ENCODE results near the gene MAP6. TPM values are rescaled to one million over a fixed set of nuclear protein-coding genes. Genes with fewer than 3 reads are reported as not detected.

MAP6 gene
- total RNA-seq, 2 experiments from 2014 or later = not detected

DNA sequence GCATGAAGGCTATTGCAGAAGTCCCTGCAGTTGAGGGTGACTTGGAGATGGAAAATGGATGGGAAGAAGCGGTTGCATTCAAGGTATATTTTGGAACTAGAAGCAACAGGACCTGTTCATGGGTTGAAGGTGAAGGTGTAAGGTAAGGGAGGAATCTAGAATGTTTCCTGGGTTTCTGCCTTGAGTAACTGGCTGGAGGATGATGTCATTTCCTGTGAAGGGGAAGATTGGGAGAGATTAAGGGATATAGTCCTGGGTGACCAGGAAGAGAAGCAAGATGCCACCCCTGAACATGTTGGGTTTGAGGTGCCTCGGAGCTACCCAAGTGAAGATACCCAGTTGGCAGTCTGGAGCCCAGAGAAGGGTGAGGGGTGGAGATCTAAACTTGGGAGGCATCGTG, 36.7 kb upstream of the MAP6 start:
- H3K27ac ChIP-seq (ENCODE audit: low read depth in 1 of 2, low read length in 2 of 2) = no peak overlapping the region
- intact Hi-C loops (cut with DNase I, micrococcal nuclease) = loop anchor here in 1 of 2 experiments (5.0 to 10.0 kb wide), 2 partner anchors 162 to 609 kb away; no protein-coding TSS in a partner anchor
- peaks cover 8% of the 10 kb centered on the region for H3K4me1 ChIP-seq (ENCODE audit: insufficient read depth, low read length)
- H3K36me3 ChIP-seq (ENCODE audit: insufficient read depth, low read length) = no peaks in the 10 kb centered on the region
- no peaks in the 10 kb centered on the region for H3K36me3 Mint-ChIP-seq (ENCODE audit: low read depth)
- ATAC-seq (ENCODE audit: poor library complexity) (no peak), DNase-seq (no peak)
- no peak overlapping the region for H3K27ac Mint-ChIP-seq
- no peaks in the 10 kb centered on the region for H3K9me3 ChIP-seq (ENCODE audit: control insufficient read depth in 1 of 2, insufficient read depth in 1 of 2, low read length in 2 of 2)
- POLR2A ChIA-PET = no interaction called here
- H3K27me3 ChIP-seq (ENCODE audit: control insufficient read depth in 1 of 2, insufficient read depth in 2 of 2, low read length in 2 of 2) = peaks cover 0 to 3% of the 10 kb centered on the region in 2 experiments
- peaks cover 8% of the 10 kb centered on the region for H3K4me1 Mint-ChIP-seq (ENCODE audit: low read depth)
- CTCF ChIA-PET = interaction anchor here (0.7 to 1.1 kb wide), 8 partner anchors 8 to 32 kb away, joined by 3 to 4 read pairs (median 3); no protein-coding TSS in a partner anchor
- TF ChIP-seq, protein P1, sequence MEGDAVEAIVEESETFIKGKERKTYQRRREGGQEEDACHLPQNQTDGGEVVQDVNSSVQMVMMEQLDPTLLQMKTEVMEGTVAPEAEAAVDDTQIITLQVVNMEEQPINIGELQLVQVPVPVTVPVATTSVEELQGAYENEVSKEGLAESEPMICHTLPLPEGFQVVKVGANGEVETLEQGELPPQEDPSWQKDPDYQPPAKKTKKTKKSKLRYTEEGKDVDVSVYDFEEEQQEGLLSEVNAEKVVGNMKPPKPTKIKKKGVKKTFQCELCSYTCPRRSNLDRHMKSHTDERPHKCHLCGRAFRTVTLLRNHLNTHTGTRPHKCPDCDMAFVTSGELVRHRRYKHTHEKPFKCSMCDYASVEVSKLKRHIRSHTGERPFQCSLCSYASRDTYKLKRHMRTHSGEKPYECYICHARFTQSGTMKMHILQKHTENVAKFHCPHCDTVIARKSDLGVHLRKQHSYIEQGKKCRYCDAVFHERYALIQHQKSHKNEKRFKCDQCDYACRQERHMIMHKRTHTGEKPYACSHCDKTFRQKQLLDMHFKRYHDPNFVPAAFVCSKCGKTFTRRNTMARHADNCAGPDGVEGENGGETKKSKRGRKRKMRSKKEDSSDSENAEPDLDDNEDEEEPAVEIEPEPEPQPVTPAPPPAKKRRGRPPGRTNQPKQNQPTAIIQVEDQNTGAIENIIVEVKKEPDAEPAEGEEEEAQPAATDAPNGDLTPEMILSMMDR (IDR thresholded peaks at IDR 0.05) = no peak
- H3K27me3 Mint-ChIP-seq = peaks cover 4% of the 10 kb centered on the region
- H3K4me3 Mint-ChIP-seq = no peak overlapping the region
- H3K4me3 ChIP-seq (ENCODE audit: low read length) = no peak overlapping the region
- no peaks in the 10 kb centered on the region for H3K9me3 Mint-ChIP-seq

DNA sequence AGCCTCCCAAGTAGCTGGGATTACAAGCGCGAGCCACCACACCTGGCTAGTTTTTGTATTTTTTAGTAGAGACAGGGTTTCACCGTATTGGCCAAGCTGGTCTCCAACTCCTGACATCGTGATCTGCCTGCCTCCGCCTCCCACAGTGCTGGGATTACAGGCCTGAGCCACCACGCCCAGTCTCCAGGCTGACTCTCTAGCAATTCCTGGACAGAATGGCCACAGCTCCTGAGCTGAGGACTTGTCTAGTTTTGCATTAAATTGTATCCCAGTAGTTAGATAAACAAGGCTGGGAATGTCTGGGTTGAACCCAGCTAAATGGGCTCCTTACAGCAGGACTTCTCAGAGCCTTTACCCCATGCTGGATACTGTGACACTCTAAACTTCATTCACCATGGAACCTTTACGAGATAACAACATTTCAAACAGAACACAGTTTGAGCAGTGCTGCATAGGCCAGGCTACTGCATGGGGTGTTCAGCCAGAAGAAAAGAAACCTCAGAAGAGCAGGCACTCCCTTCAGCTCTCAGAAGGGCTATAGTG, 34.9 kb upstream of the MAP6 start:
- Mint-ChIP-seq H3K27ac (no peak overlapping the region), H3K27me3 (peaks cover 21% of the 10 kb centered on the region), H3K4me3 (no peak overlapping the region), H3K4me1 (ENCODE audit: low read depth) (peaks cover 8% of the 10 kb centered on the region), H3K36me3 (ENCODE audit: low read depth) (no peaks in the 10 kb centered on the region), H3K9me3 (no peaks in the 10 kb centered on the region)
- H3K4me1 ChIP-seq (ENCODE audit: insufficient read depth, low read length) = peaks cover 8% of the 10 kb centered on the region
- H3K27me3 ChIP-seq (ENCODE audit: control insufficient read depth in 1 of 2, insufficient read depth in 2 of 2, low read length in 2 of 2) = peaks cover 3 to 4% of the 10 kb centered on the region in 2 experiments
- H3K4me3 ChIP-seq (ENCODE audit: low read length) = no peak overlapping the region
- no peaks in the 10 kb centered on the region for H3K36me3 ChIP-seq (ENCODE audit: insufficient read depth, low read length)
- ChIA-PET CTCF (no interaction called here), POLR2A (no interaction called here)
- ATAC-seq (ENCODE audit: poor library complexity) (no peak), DNase-seq (no peak)
- no peaks in the 10 kb centered on the region for H3K9me3 ChIP-seq (ENCODE audit: control insufficient read depth in 1 of 2, insufficient read depth in 1 of 2, low read length in 2 of 2)
- H3K27ac ChIP-seq (ENCODE audit: low read depth in 1 of 2, low read length in 2 of 2) = no peak overlapping the region
- TF ChIP-seq, protein P1 (IDR thresholded peaks at IDR 0.05) = no peak
- intact Hi-C loops (cut with DNase I, micrococcal nuclease) = loop anchor here in 1 of 2 experiments (10.0 kb wide), 1 partner anchor 611 kb away; no protein-coding TSS in a partner anchor

DNA sequence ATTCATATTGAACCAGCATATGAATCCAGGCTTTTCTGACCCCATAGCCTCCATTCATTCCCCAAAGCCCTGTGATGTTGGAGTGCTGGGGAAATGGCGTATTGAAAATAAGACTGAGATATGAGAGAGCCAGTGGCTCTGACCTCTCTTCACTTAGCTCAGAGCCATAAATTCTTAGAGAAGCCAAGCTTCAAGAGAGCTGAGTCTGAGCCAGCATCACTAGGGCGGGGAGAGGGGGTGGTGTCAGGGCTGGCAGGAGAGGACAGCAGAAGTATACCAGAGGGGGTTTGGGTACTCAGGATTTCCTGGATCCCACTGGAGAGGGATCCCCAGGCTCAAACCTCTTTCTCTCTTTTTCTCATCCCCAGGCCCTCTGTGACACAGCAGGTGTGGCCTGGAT, 32.1 kb upstream of the MAP6 start:
- DNase-seq (no peak), ATAC-seq (ENCODE audit: poor library complexity) (no peak)
- Mint-ChIP-seq H3K36me3 (ENCODE audit: low read depth) (no peaks in the 10 kb centered on the region), H3K9me3 (no peaks in the 10 kb centered on the region), H3K27ac (no peak overlapping the region), H3K4me1 (ENCODE audit: low read depth) (peaks cover 5% of the 10 kb centered on the region), H3K27me3 (peaks cover 47% of the 10 kb centered on the region), H3K4me3 (no peak overlapping the region)
- CTCF ChIA-PET = no interaction called here
- Histone ChIP-seq H3K27ac (ENCODE audit: low read depth in 1 of 2, low read length in 2 of 2) (no peak overlapping the region), H3K9me3 (ENCODE audit: control insufficient read depth in 1 of 2, insufficient read depth in 1 of 2, low read length in 2 of 2) (no peaks in the 10 kb centered on the region), H3K27me3 (ENCODE audit: control insufficient read depth in 1 of 2, insufficient read depth in 2 of 2, low read length in 2 of 2) (peaks cover 7 to 17% of the 10 kb centered on the region in 2 experiments), H3K36me3 (ENCODE audit: insufficient read depth, low read length) (no peaks in the 10 kb centered on the region), H3K4me3 (ENCODE audit: low read length) (no peak overlapping the region), H3K4me1 (ENCODE audit: insufficient read depth, low read length) (peaks cover under 1% of the 10 kb centered on the region)
- intact Hi-C loops (cut with DNase I, micrococcal nuclease) = loop anchor here in 1 of 2 experiments (10.0 kb wide), 1 partner anchor 614 kb away; no protein-coding TSS in a partner anchor
- POLR2A ChIA-PET = no interaction called here
- TF ChIP-seq, protein P1 (IDR thresholded peaks at IDR 0.05) = no peak
